ENCODE results near the gene SURF1.

The SURF1 gene

DNA sequence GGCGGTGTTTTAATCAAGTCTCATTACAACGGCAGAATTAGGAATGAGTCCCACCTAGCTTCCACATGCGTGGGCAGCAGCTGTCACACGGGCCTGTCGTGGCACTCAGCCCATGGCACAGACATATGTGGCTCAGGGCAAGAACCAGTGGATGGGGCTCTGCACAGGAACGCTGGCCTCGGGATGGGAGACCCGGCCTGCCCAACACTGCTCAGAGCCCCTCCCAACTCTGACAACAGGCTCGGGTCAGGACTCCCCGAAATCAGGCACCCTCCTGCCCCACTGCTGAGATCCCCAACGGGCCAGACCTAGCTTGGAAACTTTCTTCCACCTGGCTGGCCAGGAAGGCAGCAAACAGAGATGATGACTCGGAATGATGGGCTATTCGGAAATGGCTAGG, 15.4 kb downstream of the SURF1 start:
- Histone ChIP-seq H3K9me3 (ENCODE audit: insufficient read depth, low read length) (no peaks in the 10 kb centered on the region), H2AFZ (ENCODE audit: low read depth, low read length, severe bottlenecking) (no peak overlapping the region), H3K4me2 (ENCODE audit: low read depth, low read length, poor library complexity, severe bottlenecking) (no peak overlapping the region), H3K27me3 (ENCODE audit: low read length) (no peaks in the 10 kb centered on the region), H3F3A (ENCODE audit: insufficient read depth) (peaks cover 9% of the 10 kb centered on the region), H3K9ac (ENCODE audit: low read length) (no peak overlapping the region), H3K79me2 (ENCODE audit: insufficient read depth, low read length) (peaks cover under 1% of the 10 kb centered on the region; the same call in 1 of the 2 replicates), H3K27ac (ENCODE audit: low read depth, low read length) (no peak overlapping the region), H4K20me1 (ENCODE audit: low read depth, low read length) (no peaks in the 10 kb centered on the region), H3K9me2 (replicated peaks; ENCODE audit: insufficient read depth, low read length) (no peaks in the 10 kb centered on the region), H3K4me3 (ENCODE audit: insufficient read depth, low read length, poor library complexity, severe bottlenecking) (no peak overlapping the region), H3K36me3 (ENCODE audit: low read length) (no peaks in the 10 kb centered on the region)
- TF ChIP-seq EZH2phosphoT487 (conservative IDR thresholded peaks at IDR 0.05; ENCODE audit: low read length) (no peak), CTCF (IDR thresholded peaks at IDR 0.05; ENCODE audit: insufficient read depth, low read length, poor library complexity, severe bottlenecking) (no peak)

DNA sequence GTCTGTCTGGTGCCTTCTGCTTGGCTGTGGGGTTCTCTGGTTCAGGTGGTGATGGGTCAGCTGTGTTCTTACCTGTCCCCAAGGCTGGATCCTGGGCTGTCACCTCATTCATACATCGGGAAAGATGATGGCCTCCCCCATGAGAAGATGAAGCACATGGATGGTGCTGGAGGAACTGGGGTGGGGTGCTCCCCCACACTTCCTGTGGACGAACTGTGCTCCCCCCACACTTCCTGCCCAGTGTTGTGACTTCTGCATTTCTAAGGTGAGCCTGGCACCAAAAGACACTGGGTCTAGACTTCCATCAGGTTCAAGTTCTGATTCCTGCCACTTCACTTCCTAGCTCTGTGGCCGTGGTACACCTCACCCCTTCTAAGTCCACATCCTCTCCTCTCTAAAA, 16.0 kb downstream of the SURF1 start:
- Histone ChIP-seq H3K9me2 (replicated peaks; ENCODE audit: insufficient read depth, low read length) (no peaks in the 10 kb centered on the region), H3K9ac (ENCODE audit: low read length) (no peak overlapping the region), H4K20me1 (ENCODE audit: low read depth, low read length) (no peaks in the 10 kb centered on the region), H3K9me3 (ENCODE audit: insufficient read depth, low read length) (no peaks in the 10 kb centered on the region), H3K4me2 (ENCODE audit: low read depth, low read length, poor library complexity, severe bottlenecking) (no peak overlapping the region), H3F3A (ENCODE audit: insufficient read depth) (peaks cover 9% of the 10 kb centered on the region), H3K36me3 (ENCODE audit: low read length) (no peaks in the 10 kb centered on the region), H3K79me2 (ENCODE audit: insufficient read depth, low read length) (peaks cover 7% of the 10 kb centered on the region), H3K27me3 (ENCODE audit: low read length) (no peaks in the 10 kb centered on the region), H2AFZ (ENCODE audit: low read depth, low read length, severe bottlenecking) (no peak overlapping the region), H3K27ac (ENCODE audit: low read depth, low read length) (no peak overlapping the region), H3K4me3 (ENCODE audit: insufficient read depth, low read length, poor library complexity, severe bottlenecking) (no peak overlapping the region)
- TF ChIP-seq EZH2phosphoT487 (conservative IDR thresholded peaks at IDR 0.05; ENCODE audit: low read length) (no peak), CTCF (IDR thresholded peaks at IDR 0.05; ENCODE audit: insufficient read depth, low read length, poor library complexity, severe bottlenecking) (no peak)

- no peaks in the 10 kb centered on the region for H4K20me1 ChIP-seq (ENCODE audit: low read depth, low read length)
- no peak for TF ChIP-seq CTCF (IDR thresholded peaks at IDR 0.05; ENCODE audit: insufficient read depth, low read length, poor library complexity, severe bottlenecking)
- H3F3A ChIP-seq (ENCODE audit: insufficient read depth) = peaks cover 9% of the 10 kb centered on the region
- peaks cover 13% of the 10 kb centered on the region for H3K79me2 ChIP-seq (ENCODE audit: insufficient read depth, low read length)
- no peak overlapping the region for H2AFZ ChIP-seq (ENCODE audit: low read depth, low read length, severe bottlenecking)
- no peak overlapping the region for H3K4me3 ChIP-seq (ENCODE audit: insufficient read depth, low read length, poor library complexity, severe bottlenecking)
- H3K27ac ChIP-seq (ENCODE audit: low read depth, low read length) = no peak overlapping the region
- no peak overlapping the region for H3K9ac ChIP-seq (ENCODE audit: low read length)
- H3K27me3 ChIP-seq (ENCODE audit: low read length) = no peaks in the 10 kb centered on the region
- H3K4me2 ChIP-seq (ENCODE audit: low read depth, low read length, poor library complexity, severe bottlenecking) = no peak overlapping the region
- H3K9me3 ChIP-seq (ENCODE audit: insufficient read depth, low read length) = no peaks in the 10 kb centered on the region
- no peaks in the 10 kb centered on the region for H3K36me3 ChIP-seq (ENCODE audit: low read length)
- H3K9me2 ChIP-seq (replicated peaks; ENCODE audit: insufficient read depth, low read length) = no peaks in the 10 kb centered on the region
Observed at GRCh38 chr9:133339641-133340040, 16.6 kb downstream of the SURF1 start.
